SK-N-SH (cell line): ENCODE data around the gene POT1. TPM values are rescaled to one million over a fixed set of nuclear protein-coding genes. Genes with fewer than 3 reads are reported as not detected.

Experiments
- CTCF ChIA-PET: fragments of 300-600, 350-600 bp; formaldehyde crosslinking; extraction: SDS; loops from one replicate; lab custom pipeline; 2021; lab: Yijun Ruan, JAX
- POLR2A ChIA-PET: fragments of 350-600 bp; sonication (Branson Sonifier 250); formaldehyde crosslinking; extraction: SDS; loops from one replicate; lab custom pipeline; 2020; ENCODE audit warnings: antibody characterized with exemption, inconsistent platforms; lab: Yijun Ruan, JAX
- DNase-seq: peaks from one replicate; pipeline ENCODE4 v3.0.0; 2012
- H2AFZ ChIP-seq: fragments of 200-600 bp; sonication (generic); 2 replicates; pipeline ENCODE4 v1.8.1; 2016; ENCODE audit warnings: antibody characterized with exemption, mild to moderate bottlenecking, low read depth
- H3F3A ChIP-seq: fragments of 200-600 bp; sonication (generic); replicated peaks from 2 replicates; pipeline ENCODE3; 2016; ENCODE audit warnings: antibody characterized with exemption, mild to moderate bottlenecking; ENCODE audit not compliant: insufficient read depth
- H3K27ac ChIP-seq, 2 experiments: fragments of 200-500 bp in 1 of 2; fragments of 200-600 bp in 1 of 2; sonication (Bioruptor generic) in 1 of 2; sonication (generic), shearing (Covaris generic) in 1 of 2; 2 replicates each; pipeline versions ENCODE4 v1.5.1 to v1.6.1; 2014 to 2016; ENCODE audit warnings: low read depth in 2 of 2, inconsistent platforms in 1 of 2, low read length in 1 of 2, mild to moderate bottlenecking in 1 of 2, mixed read lengths in 1 of 2
- H3K27me3 ChIP-seq: fragments of 200-600 bp; sonication (generic), shearing (Covaris generic); 2 replicates; pipeline ENCODE4 v1.6.1; 2016; ENCODE audit warnings: mixed run types; ENCODE audit not compliant: insufficient read depth
- H3K36me3 ChIP-seq, 2 experiments: fragments of 200-500 bp in 1 of 2; fragments of 200-600 bp in 1 of 2; sonication (Bioruptor generic) in 1 of 2; sonication (generic) in 1 of 2; replicated peaks in 1 of 2; 2 replicates each; pipeline versions ENCODE3 to v1.5.1; 2014 to 2016; ENCODE audit warnings: low read length in 1 of 2, mild to moderate bottlenecking in 1 of 2; ENCODE audit not compliant: insufficient read depth in 2 of 2, control insufficient read depth in 1 of 2
- H3K4me1 ChIP-seq, 2 experiments: fragments of 200-500 bp in 1 of 2; fragments of 200-600 bp in 1 of 2; sonication (Bioruptor generic) in 1 of 2; sonication (generic), shearing (Covaris generic) in 1 of 2; 2 replicates each; pipeline versions ENCODE4 v1.5.1 to v1.6.1; 2014 to 2016; ENCODE audit warnings: low read depth in 1 of 2, low read length in 1 of 2, mixed run types in 1 of 2; ENCODE audit not compliant: insufficient read depth in 2 of 2, control insufficient read depth in 1 of 2
- H3K4me2 ChIP-seq: fragments of 200-600 bp; sonication (generic), shearing (Covaris generic); 2 replicates; pipeline ENCODE4 v1.6.1; 2017; ENCODE audit warnings: mixed run types
- H3K4me3 ChIP-seq, 2 experiments: fragments of 200-500 bp in 1 of 2; fragments of 200-600 bp in 1 of 2; sonication (Bioruptor generic) in 1 of 2; sonication (generic), shearing (Covaris generic) in 1 of 2; 2 replicates each; pipeline versions ENCODE4 v1.5.1 to v1.8.1; 2014 to 2016; ENCODE audit warnings: low read depth in 2 of 2, inconsistent platforms in 1 of 2, low read length in 1 of 2, mild to moderate bottlenecking in 1 of 2, mixed read lengths in 1 of 2, moderate library complexity in 1 of 2
- H3K79me2 ChIP-seq: fragments of 200-600 bp; sonication (generic); 2 replicates; pipeline ENCODE4 v1.8.1; 2017; ENCODE audit warnings: mild to moderate bottlenecking; ENCODE audit not compliant: insufficient read depth
- H3K9ac ChIP-seq: fragments of 200-600 bp; sonication (generic); 2 replicates; pipeline ENCODE4 v1.6.1; 2017; ENCODE audit warnings: mixed run types
- H3K9me2 ChIP-seq: fragments of 200-600 bp; sonication (generic); 2 replicates; pipeline ENCODE4 v1.6.1; 2017; ENCODE audit warnings: mixed run types
- H3K9me3 ChIP-seq: fragments of 200-600 bp; sonication (generic); 2 replicates; pipeline ENCODE4 v1.6.1; 2017; ENCODE audit warnings: mixed run types, mild to moderate bottlenecking, moderate library complexity
- H4K20me1 ChIP-seq: fragments of 200-600 bp; sonication (generic); 2 replicates; pipeline ENCODE4 v1.6.1; 2017; ENCODE audit warnings: mild to moderate bottlenecking, mixed run types; ENCODE audit not compliant: insufficient read depth
- ELF1 ChIP-seq: IDR thresholded peaks from 2 replicates; pipeline ENCODE4 v1.4.0; 2012
- EP300 ChIP-seq, 2 experiments: IDR thresholded peaks; 2 replicates each; pipeline versions ENCODE4 v1.4.0 to v1.6.1; 2012; ENCODE audit warnings: borderline replicate concordance in 1 of 2, low read depth in 1 of 2, low read length in 1 of 2
- FOXJ3 ChIP-seq: sonication (generic); formaldehyde crosslinking; IDR thresholded peaks from 2 replicates; pipeline ENCODE4 v1.5.1; 2020; ENCODE audit warnings: mild to moderate bottlenecking, missing genetic modification reagents
- MEF2A ChIP-seq: IDR thresholded peaks from 2 replicates; pipeline ENCODE4 v1.4.0; 2012; ENCODE audit warnings: low read depth, borderline replicate concordance
- MXI1 ChIP-seq: IDR thresholded peaks from 2 replicates; pipeline ENCODE4 v1.6.1; 2012; ENCODE audit warnings: mild to moderate bottlenecking, low read depth, low read length, improper control_type of control experiment
- NRF1 ChIP-seq: IDR thresholded peaks from 2 replicates; pipeline ENCODE4 v1.6.1; 2012; ENCODE audit warnings: low read depth, mild to moderate bottlenecking, low read length
- SIN3A ChIP-seq: IDR thresholded peaks from 2 replicates; pipeline ENCODE4 v1.6.1; 2012; ENCODE audit warnings: low read depth, mild to moderate bottlenecking, low read length, moderate library complexity, borderline replicate concordance
- SMC3 ChIP-seq: IDR thresholded peaks from 2 replicates; pipeline ENCODE4 v1.6.1; 2012; ENCODE audit warnings: low read depth, low read length, improper control_type of control experiment
- TAF1 ChIP-seq: IDR thresholded peaks from 2 replicates; pipeline ENCODE4 v1.6.1; 2012; ENCODE audit warnings: low read depth, mild to moderate bottlenecking, low read length, moderate library complexity, borderline replicate concordance
- TCF12 ChIP-seq: IDR thresholded peaks from 2 replicates; pipeline ENCODE4 v1.4.0; 2012
- USF1 ChIP-seq: IDR thresholded peaks from 2 replicates; pipeline ENCODE4 v1.4.0; 2012; ENCODE audit warnings: low read depth, borderline replicate concordance
- WGBS: methylation state at CpG from one replicate; pipeline ENCODE4 v1.1.6; 2017; ENCODE audit warnings: low lambda C conversion rate; 5-methylcytosine and 5-hydroxymethylcytosine counted together
- polyA plus RNA-seq, 3 experiments: library from polyadenylated mRNA; depleted of rRNA; stranded (reverse); fragments of >200 nt; gene quantifications; 2 replicates each; pipeline ENCODE4 v1.2.3, GENCODE V29; 2012
- TF ChIP-seq, protein P1 (sequence below): fragments of 200-600 bp; sonication (generic); IDR thresholded peaks from 2 replicates; pipeline ENCODE4 v1.6.1; 2017; ENCODE audit warnings: antibody characterized with exemption, mild to moderate bottlenecking, moderate library complexity

Gene POT1
- polyA plus RNA-seq, 1 of the 3 experiments (the other 2 are of a cell fraction) = 18.1 TPM

GRCh38 chr7:124796771-124797170, 132.9 kb downstream of the POT1 start:
- CTCF ChIA-PET = interaction anchor here (0.8 to 2.6 kb wide), 3 partner anchors 11 to 641 kb away, joined by 3 to 21 read pairs (median 6); no protein-coding TSS in a partner anchor

DNA sequence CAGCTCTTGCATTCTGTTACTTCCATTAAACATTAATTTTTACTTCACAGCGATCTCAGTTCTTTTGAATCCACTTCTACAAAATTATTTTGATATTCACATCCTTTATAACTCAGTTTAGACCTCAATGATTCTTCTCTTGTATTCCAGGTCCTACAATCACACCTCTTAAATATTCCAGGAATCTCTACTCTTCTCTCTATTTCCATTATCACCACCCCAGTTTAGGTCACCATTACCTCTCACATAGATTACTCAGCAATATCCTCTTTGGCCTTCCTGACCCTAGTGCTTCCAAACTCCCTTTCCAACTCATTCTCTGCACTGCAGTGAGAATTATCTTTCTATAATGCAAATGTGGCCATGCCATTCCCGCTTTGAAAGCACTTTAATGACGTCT, 136.9 kb downstream of the POT1 start:
- no peak for DNase-seq
- Histone ChIP-seq H3K9me3 (no peaks in the 10 kb centered on the region), H3K4me1 (peaks cover 0 to 5% of the 10 kb centered on the region in 2 experiments; a peak in 2 of 4 replicates), H3K27ac (no peak overlapping the region), H3K79me2 (no peaks in the 10 kb centered on the region), H4K20me1 (no peaks in the 10 kb centered on the region), H3K4me3 (no peak overlapping the region), H3K4me2 (no peak overlapping the region), H3K27me3 (no peaks in the 10 kb centered on the region), H3F3A (no peaks in the 10 kb centered on the region), H2AFZ (no peak overlapping the region), H3K9me2 (0 out of 2 replicates have a peak, but pooled peaks cover 2% of the 10 kb centered on the region)
- ChIA-PET POLR2A (no interaction called here), CTCF (interaction anchor here (0.6 to 1.5 kb wide), 2 partner anchors 8 to 10 kb away, joined by 3 read pairs; no protein-coding TSS in a partner anchor)
- WGBS = 56% methylated on average over 3 of the region's 3 CpGs
- TF ChIP-seq MXI1 (no peak), EP300 (IDR thresholded peaks at IDR 0.05; ENCODE audit: borderline replicate concordance in 1 of 2, low read depth in 1 of 2, low read length in 1 of 2) (no peak), ELF1 (no peak)
- TF ChIP-seq, protein P1, sequence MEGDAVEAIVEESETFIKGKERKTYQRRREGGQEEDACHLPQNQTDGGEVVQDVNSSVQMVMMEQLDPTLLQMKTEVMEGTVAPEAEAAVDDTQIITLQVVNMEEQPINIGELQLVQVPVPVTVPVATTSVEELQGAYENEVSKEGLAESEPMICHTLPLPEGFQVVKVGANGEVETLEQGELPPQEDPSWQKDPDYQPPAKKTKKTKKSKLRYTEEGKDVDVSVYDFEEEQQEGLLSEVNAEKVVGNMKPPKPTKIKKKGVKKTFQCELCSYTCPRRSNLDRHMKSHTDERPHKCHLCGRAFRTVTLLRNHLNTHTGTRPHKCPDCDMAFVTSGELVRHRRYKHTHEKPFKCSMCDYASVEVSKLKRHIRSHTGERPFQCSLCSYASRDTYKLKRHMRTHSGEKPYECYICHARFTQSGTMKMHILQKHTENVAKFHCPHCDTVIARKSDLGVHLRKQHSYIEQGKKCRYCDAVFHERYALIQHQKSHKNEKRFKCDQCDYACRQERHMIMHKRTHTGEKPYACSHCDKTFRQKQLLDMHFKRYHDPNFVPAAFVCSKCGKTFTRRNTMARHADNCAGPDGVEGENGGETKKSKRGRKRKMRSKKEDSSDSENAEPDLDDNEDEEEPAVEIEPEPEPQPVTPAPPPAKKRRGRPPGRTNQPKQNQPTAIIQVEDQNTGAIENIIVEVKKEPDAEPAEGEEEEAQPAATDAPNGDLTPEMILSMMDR = no peak
- TF ChIP-seq, all 33 proteins: peak for 0
- H3K36me3 ChIP-seq = no peaks in the 10 kb centered on the region
- no peak overlapping the region for H3K9ac ChIP-seq

More at GRCh38 chr7:124796771-124797170, 132.9 kb downstream of the POT1 start:
- no peak overlapping the region for H3K4me3 ChIP-seq
- H3K9me3 ChIP-seq = no peaks in the 10 kb centered on the region; the same call in 1 of the 2 replicates
- TF ChIP-seq FOXJ3 (no peak), SMC3 (no peak), USF1 (no peak), SIN3A (no peak), TCF12 (no peak), TAF1 (no peak), NRF1 (no peak), EP300 (IDR thresholded peaks at IDR 0.05; ENCODE audit: borderline replicate concordance in 1 of 2, low read depth in 1 of 2, low read length in 1 of 2) (no peak), MXI1 (no peak), MEF2A (no peak)
- H3F3A ChIP-seq = no peaks in the 10 kb centered on the region
- no peaks in the 10 kb centered on the region for H3K36me3 ChIP-seq
- H2AFZ ChIP-seq = no peak overlapping the region
- POLR2A ChIA-PET = no interaction called here
- no peak overlapping the region for H3K4me2 ChIP-seq
- no peaks in the 10 kb centered on the region for H4K20me1 ChIP-seq
- peaks cover 0 to 6% of the 10 kb centered on the region in 2 experiments; a peak in 3 of 4 replicates for H3K4me1 ChIP-seq
- no peaks in the 10 kb centered on the region for H3K79me2 ChIP-seq
- 0 out of 2 replicates have a peak, but pooled peaks cover 2% of the 10 kb centered on the region for H3K9me2 ChIP-seq
- no peak for DNase-seq
- WGBS = 40% methylated on average over 2 of the region's 2 CpGs
- no peak overlapping the region for H3K27ac ChIP-seq
- H3K27me3 ChIP-seq = no peaks in the 10 kb centered on the region
- H3K9ac ChIP-seq = no peak overlapping the region
